Naive thymus-derived CD4-positive, alpha-beta T cell (primary cell): ENCODE results near the gene SLC22A17. TPM values are rescaled to one million over a fixed set of nuclear protein-coding genes. Genes with fewer than 3 reads are reported as not detected.

Experiments used
- ATAC-seq: fragments of 150-1000 bp; cut with Tn5 transposase; 2 replicates; pipeline ENCODE4 v1.10.0; 2021; ENCODE audit warnings: mild to moderate bottlenecking, moderate library complexity
- CTCF ChIA-PET: fragments of 350-600 bp; sonication (Branson Sonifier 250); formaldehyde crosslinking; loops from one replicate; lab custom pipeline; 2021; ENCODE audit warnings: antibody characterized with exemption; lab: Charles Lee
- POLR2A ChIA-PET: fragments of 350-600 bp; sonication (Branson Sonifier 250); formaldehyde crosslinking; loops from one replicate; lab custom pipeline; 2021; ENCODE audit warnings: antibody characterized with exemption, inconsistent platforms; lab: Charles Lee
- DNase-seq, 9 donors: peaks; one replicate each; pipeline versions ENCODE4 v3.0.0 to v3.0.0-alpha.2; 2020 to 2022; ENCODE audit warnings: mixed read lengths in 1 of 9
- H3K27ac ChIP-seq: one replicate; pipeline ENCODE4 v1.7.0; 2013; ENCODE audit warnings: mild to moderate bottlenecking, low read depth, low read length, moderate library complexity
- H3K27me3 ChIP-seq, 2 donors: one replicate each; pipeline ENCODE4 v1.7.0; 2013; ENCODE audit warnings: low read length in 2 of 2, mild to moderate bottlenecking in 2 of 2, moderate library complexity in 2 of 2; ENCODE audit not compliant: control insufficient read depth in 2 of 2, insufficient read depth in 2 of 2
- H3K36me3 ChIP-seq, 3 experiments: 1 replicate in 2 of 3; 2 replicates in 1 of 3; pipeline ENCODE4 v1.7.0; 2013; ENCODE audit warnings: low read length in 3 of 3, mild to moderate bottlenecking in 3 of 3, moderate library complexity in 1 of 3; ENCODE audit not compliant: insufficient read depth in 3 of 3, control insufficient read depth in 2 of 3
- H3K4me1 ChIP-seq, 2 donors: one replicate each; pipeline ENCODE4 v1.7.0; 2013; ENCODE audit warnings: low read length in 2 of 2, mild to moderate bottlenecking in 2 of 2, moderate library complexity in 1 of 2; ENCODE audit not compliant: control insufficient read depth in 2 of 2, insufficient read depth in 2 of 2
- H3K4me3 ChIP-seq: 2 replicates; pipeline ENCODE4 v1.7.0; 2013; ENCODE audit warnings: mild to moderate bottlenecking, low read length
- H3K9me3 ChIP-seq, 3 experiments: 1 replicate in 2 of 3; 2 replicates in 1 of 3; pipeline ENCODE4 v1.7.0; 2013; ENCODE audit warnings: low read length in 3 of 3; ENCODE audit not compliant: control insufficient read depth in 2 of 3
- H3K27ac Mint-ChIP-seq, 9 donors: one replicate each; pipeline ENCODE4 v1.8.0; 2020 to 2022; ENCODE audit warnings: mixed read lengths in 9 of 9, mild to moderate bottlenecking in 8 of 9, moderate library complexity in 5 of 9, inconsistent platforms in 2 of 9
- H3K27me3 Mint-ChIP-seq, 5 donors: one replicate each; pipeline ENCODE4 v1.8.0; 2021 to 2022; ENCODE audit warnings: mixed read lengths in 5 of 5, mild to moderate bottlenecking in 1 of 5
- H3K36me3 Mint-ChIP-seq, 5 donors: one replicate each; pipeline ENCODE4 v1.8.0; 2020 to 2022; ENCODE audit warnings: mixed read lengths in 5 of 5, mild to moderate bottlenecking in 3 of 5, inconsistent platforms in 1 of 5
- H3K4me1 Mint-ChIP-seq, 7 donors: one replicate each; pipeline ENCODE4 v1.8.0; 2020 to 2022; ENCODE audit warnings: mixed read lengths in 7 of 7, mild to moderate bottlenecking in 3 of 7, inconsistent platforms in 1 of 7
- H3K4me3 Mint-ChIP-seq, 10 donors: one replicate each; pipeline ENCODE4 v1.8.0; 2020 to 2022; ENCODE audit warnings: mild to moderate bottlenecking in 10 of 10, mixed read lengths in 10 of 10, moderate library complexity in 6 of 10, inconsistent platforms in 2 of 10
- H3K9me3 Mint-ChIP-seq, 11 donors: one replicate each; pipeline ENCODE4 v1.8.0; 2020 to 2022; ENCODE audit warnings: mixed read lengths in 11 of 11, mild to moderate bottlenecking in 4 of 11, inconsistent platforms in 1 of 11, moderate library complexity in 1 of 11
- intact Hi-C, 2 donors: fragments of 100-400 bp; cut with micrococcal nuclease; formaldehyde crosslinking; loops; one replicate each; pipeline ENCODE4 v1.15.1; 2023
- polyA plus RNA-seq, 2 donors: library from polyadenylated mRNA; unstranded; fragments of 300-500 nt; fragmentation: Illumina TruSeq; gene quantifications; one replicate each; pipeline ENCODE4 v1.2.3, GENCODE V29; 2021
- total RNA-seq, 6 experiments: library from RNA in 5 of 6; stranded (reverse) in 5 of 6; gene quantifications; 1 replicate in 5 of 6; 2 replicates in 1 of 6; pipeline ENCODE4 v1.2.3 and lab custom pipeline; 2021 to 2026

Gene SLC22A17
- total and polyA plus RNA-seq, 7 experiments from 2014 or later: 1.9 to 30.0 (median 10.8) TPM

DNA sequence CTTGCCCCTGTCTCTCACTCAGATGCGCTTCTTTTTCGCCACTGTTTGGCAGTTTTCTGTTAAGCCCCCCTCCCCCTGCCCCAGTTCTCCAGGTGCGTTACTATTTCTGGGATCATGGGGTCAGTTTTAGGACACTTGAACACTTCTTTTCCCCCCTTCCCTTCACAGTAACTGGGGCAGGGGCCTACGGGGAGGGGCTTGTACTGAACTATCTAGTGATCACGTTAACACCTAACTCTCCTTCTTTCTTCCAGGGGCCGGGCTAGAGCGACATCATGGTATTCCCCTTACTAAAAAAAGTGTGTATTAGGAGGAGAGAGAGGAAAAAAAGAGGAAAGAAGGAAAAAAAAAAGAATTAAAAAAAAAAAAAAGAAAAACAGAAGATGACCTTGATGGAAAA, 27.7 kb downstream of the SLC22A17 start:
- peak overlapping the region in 1 of 10 donors; percentile 41 for H3K4me3 Mint-ChIP-seq
- Histone ChIP-seq H3K27me3 (no peaks in the 10 kb centered on the region), H3K27ac (no peak overlapping the region), H3K4me3 (no peak overlapping the region), H3K36me3 (peaks cover 15 to 26% (median 23%) of the 10 kb centered on the region in 3 experiments), H3K9me3 (no peaks in the 10 kb centered on the region), H3K4me1 (peaks cover 20% of the 10 kb centered on the region in 2 donors)
- POLR2A ChIA-PET: interaction anchor here (8.3 kb wide), 1 partner anchor 21 kb away, joined by 286 read pairs; the partner anchor contains the start of genes BCL2L2 and PPP1R3E
- DNase-seq (no peak), ATAC-seq (no peak)
- H3K27me3 Mint-ChIP-seq: no peaks in the 10 kb centered on the region
- peaks cover 0 to 3% (median 0%) of the 10 kb centered on the region in 11 donors for H3K9me3 Mint-ChIP-seq
- intact Hi-C loops: loop anchor here in 1 of 2 donors (5.0 kb wide), 1 partner anchor 627 kb away; the partner anchor contains the start of gene DHRS4
- no peak overlapping the region for H3K27ac Mint-ChIP-seq
- H3K36me3 Mint-ChIP-seq: peaks cover 0 to 27% (median 5%) of the 10 kb centered on the region in 5 donors
- H3K4me1 Mint-ChIP-seq: peaks cover 19 to 33% (median 30%) of the 10 kb centered on the region in 7 donors
- CTCF ChIA-PET: interaction anchor here (2.1 kb wide), 1 partner anchor 55 kb away, joined by 6 read pairs; no protein-coding TSS in a partner anchor

DNA sequence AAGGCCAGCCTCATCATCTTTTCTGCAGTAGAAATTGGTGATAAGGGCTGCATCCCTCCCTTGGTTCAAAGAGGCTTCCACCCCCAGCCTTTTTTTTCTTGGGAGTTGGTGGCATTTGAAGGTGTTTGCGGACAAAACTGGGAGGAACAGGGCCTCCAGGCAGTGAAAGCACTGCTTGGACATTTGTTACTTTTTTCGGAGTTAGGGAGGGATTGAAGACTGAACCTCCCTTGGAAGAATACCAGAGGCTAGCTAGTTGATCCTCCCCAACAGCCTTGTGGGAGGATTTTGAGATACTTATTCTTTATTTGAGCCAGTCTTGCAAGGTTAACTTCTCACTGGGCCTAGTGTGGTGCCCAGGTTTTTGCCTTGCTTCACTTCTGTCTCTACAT, 28.2 kb downstream of the SLC22A17 start:
- Mint-ChIP-seq H3K36me3 (peaks cover 0 to 30% (median 5%) of the 10 kb centered on the region in 5 donors), H3K4me1 (peaks cover 22 to 38% (median 35%) of the 10 kb centered on the region in 7 donors), H3K9me3 (peaks cover 0 to 3% (median 0%) of the 10 kb centered on the region in 11 donors), H3K27ac (no peak overlapping the region), H3K4me3 (no peak overlapping the region), H3K27me3 (no peaks in the 10 kb centered on the region)
- ATAC-seq (no peak), DNase-seq (no peak)
- CTCF ChIA-PET: interaction anchor here (2.1 kb wide), 1 partner anchor 56 kb away, joined by 6 read pairs; no protein-coding TSS in a partner anchor
- no peaks in the 10 kb centered on the region for H3K9me3 ChIP-seq
- H3K27ac ChIP-seq: peak overlapping the region; percentile 4
- peaks cover 22% of the 10 kb centered on the region in 2 donors for H3K4me1 ChIP-seq
- no peaks in the 10 kb centered on the region for H3K27me3 ChIP-seq
- POLR2A ChIA-PET: interaction anchor here (8.3 kb wide), 1 partner anchor 21 kb away, joined by 286 read pairs; the partner anchor contains the start of genes BCL2L2 and PPP1R3E
- intact Hi-C loops: loop anchor here in 1 of 2 donors (5.0 kb wide), 1 partner anchor 628 kb away; the partner anchor contains the start of gene DHRS4
- no peak overlapping the region for H3K4me3 ChIP-seq
- H3K36me3 ChIP-seq: peaks cover 15 to 26% (median 23%) of the 10 kb centered on the region in 3 experiments

DNA sequence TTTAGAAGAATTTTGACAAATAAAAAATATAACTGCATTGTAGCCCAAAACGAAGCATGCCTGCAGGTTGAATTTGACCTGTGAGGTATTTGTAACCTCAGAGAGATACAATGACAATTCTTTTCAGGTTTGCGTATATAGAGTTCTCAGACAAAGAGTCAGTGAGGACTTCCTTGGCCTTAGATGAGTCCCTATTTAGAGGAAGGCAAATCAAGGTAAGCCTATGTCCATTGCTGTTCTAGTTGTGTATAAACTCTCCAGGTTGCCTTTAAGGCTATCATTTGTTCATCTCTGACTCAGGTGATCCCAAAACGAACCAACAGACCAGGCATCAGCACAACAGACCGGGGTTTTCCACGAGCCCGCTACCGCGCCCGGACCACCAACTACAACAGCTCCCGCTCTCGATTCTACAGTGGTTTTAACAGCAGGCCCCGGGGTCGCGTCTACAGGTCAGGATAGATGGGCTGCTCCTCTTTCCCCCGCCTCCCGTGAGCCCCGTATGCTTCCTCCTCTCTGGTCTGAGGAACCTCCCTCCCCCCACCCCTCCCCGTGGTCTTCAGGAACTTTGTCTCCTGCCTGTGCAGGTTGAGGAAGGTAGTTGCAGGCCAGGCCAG, 28.7 kb downstream of the SLC22A17 start:
- H3K4me3 ChIP-seq: no peak overlapping the region
- H3K4me1 ChIP-seq: peaks cover 22% of the 10 kb centered on the region in 2 donors
- Mint-ChIP-seq H3K27me3 (no peaks in the 10 kb centered on the region), H3K4me1 (peaks cover 22 to 38% (median 36%) of the 10 kb centered on the region in 7 donors), H3K36me3 (peaks cover 0 to 30% (median 5%) of the 10 kb centered on the region in 5 donors), H3K27ac (peak overlapping the region in 2 of 9 donors; percentile 72 to 99), H3K4me3 (no peak overlapping the region), H3K9me3 (peaks cover 0 to 3% (median 0%) of the 10 kb centered on the region in 11 donors)
- H3K36me3 ChIP-seq: peaks cover 15 to 26% (median 23%) of the 10 kb centered on the region in 3 experiments
- DNase-seq (no peak), ATAC-seq (no peak)
- H3K9me3 ChIP-seq: no peaks in the 10 kb centered on the region
- H3K27ac ChIP-seq: peak overlapping the region; percentile 96
- CTCF ChIA-PET: interaction anchor here (2.1 kb wide), 1 partner anchor 56 kb away, joined by 6 read pairs; no protein-coding TSS in a partner anchor
- POLR2A ChIA-PET: interaction anchor here (0.8 to 8.3 kb wide), 3 partner anchors 20 to 29 kb away, joined by 3 to 286 read pairs (median 4); partner anchors contain the start of genes BCL2L2, PPP1R3E and SLC22A17
- H3K27me3 ChIP-seq: no peaks in the 10 kb centered on the region
- intact Hi-C loops: loop anchor here (2.0 to 5.0 kb wide), 2 partner anchors 59 to 628 kb away; partner anchors contain the start of gene DHRS4 (in 1 of the 2)

DNA sequence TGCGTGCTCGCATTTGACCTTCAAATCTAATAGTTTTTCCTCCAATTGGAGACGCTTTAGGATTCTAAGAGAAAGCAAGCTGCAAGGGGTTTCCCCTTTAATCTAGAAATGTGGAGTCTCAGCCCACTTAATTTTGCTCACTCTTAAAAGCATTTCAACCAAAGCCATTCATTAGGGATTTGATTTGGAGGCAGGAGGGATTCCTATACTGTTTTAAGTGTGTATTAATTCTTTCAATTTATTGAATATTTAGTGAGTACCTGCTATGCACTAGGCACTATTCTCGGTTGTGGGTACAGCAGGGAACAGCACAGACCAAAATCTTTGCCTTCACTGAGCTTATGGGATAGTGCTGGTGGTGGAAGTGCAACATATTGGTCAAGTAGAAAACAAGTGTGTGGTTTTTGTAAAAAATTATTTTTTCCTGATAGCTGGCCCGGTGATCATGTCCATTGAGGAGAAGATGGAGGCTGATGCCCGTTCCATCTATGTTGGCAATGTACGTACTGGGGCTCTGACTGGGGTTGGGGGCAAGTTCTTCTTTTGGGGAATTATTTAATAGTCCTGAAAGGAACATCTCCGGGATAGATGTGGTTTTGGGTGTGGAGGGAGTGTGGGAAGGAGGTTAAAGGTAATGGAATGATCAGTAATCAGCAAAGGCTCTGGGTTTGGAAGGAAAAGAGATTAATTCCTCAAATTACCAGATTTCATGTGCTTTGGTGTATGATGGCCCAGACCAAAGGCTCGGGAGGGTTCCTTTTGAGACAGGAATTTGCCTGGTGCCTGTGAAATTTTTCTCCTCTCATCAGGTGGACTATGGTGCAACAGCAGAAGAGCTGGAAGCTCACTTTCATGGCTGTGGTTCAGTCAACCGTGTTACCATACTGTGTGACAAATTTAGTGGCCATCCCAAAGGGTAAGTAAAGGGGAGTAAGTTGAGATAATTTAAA, 29.8 kb downstream of the SLC22A17 start:
- DNase-seq (no peak), ATAC-seq (no peak)
- Histone ChIP-seq H3K36me3 (peaks cover 15 to 26% (median 23%) of the 10 kb centered on the region in 3 experiments), H3K27ac (peak overlapping the region; percentile 96), H3K27me3 (no peaks in the 10 kb centered on the region), H3K4me1 (peaks cover 22% of the 10 kb centered on the region in 2 donors), H3K4me3 (peak overlapping the region; percentile 84), H3K9me3 (no peaks in the 10 kb centered on the region)
- Mint-ChIP-seq H3K36me3 (peaks cover 0 to 30% (median 5%) of the 10 kb centered on the region in 5 donors), H3K4me1 (peaks cover 22 to 38% (median 33%) of the 10 kb centered on the region in 7 donors), H3K27ac (peak overlapping the region; percentile 82 to 99 (median 94)), H3K4me3 (peak overlapping the region; percentile 91 to 97 (median 93)), H3K27me3 (no peaks in the 10 kb centered on the region), H3K9me3 (peaks cover 0 to 3% (median 0%) of the 10 kb centered on the region in 11 donors)
- CTCF ChIA-PET: interaction anchor here (1.1 to 4.2 kb wide), 7 partner anchors 20 to 254 kb away, joined by 3 to 41 read pairs (median 5); partner anchors contain the start of gene PPP1R3E
- POLR2A ChIA-PET: interaction anchor here (0.5 to 8.3 kb wide), 11 partner anchors 19 to 228 kb away, joined by 3 to 286 read pairs (median 4); partner anchors contain the start of genes ACIN1, BCL2L2, C14orf119 and HOMEZ
- intact Hi-C loops: loop anchor here (2.0 to 5.0 kb wide), 2 partner anchors 58 to 629 kb away; partner anchors contain the start of gene DHRS4 (in 1 of the 2)

DNA sequence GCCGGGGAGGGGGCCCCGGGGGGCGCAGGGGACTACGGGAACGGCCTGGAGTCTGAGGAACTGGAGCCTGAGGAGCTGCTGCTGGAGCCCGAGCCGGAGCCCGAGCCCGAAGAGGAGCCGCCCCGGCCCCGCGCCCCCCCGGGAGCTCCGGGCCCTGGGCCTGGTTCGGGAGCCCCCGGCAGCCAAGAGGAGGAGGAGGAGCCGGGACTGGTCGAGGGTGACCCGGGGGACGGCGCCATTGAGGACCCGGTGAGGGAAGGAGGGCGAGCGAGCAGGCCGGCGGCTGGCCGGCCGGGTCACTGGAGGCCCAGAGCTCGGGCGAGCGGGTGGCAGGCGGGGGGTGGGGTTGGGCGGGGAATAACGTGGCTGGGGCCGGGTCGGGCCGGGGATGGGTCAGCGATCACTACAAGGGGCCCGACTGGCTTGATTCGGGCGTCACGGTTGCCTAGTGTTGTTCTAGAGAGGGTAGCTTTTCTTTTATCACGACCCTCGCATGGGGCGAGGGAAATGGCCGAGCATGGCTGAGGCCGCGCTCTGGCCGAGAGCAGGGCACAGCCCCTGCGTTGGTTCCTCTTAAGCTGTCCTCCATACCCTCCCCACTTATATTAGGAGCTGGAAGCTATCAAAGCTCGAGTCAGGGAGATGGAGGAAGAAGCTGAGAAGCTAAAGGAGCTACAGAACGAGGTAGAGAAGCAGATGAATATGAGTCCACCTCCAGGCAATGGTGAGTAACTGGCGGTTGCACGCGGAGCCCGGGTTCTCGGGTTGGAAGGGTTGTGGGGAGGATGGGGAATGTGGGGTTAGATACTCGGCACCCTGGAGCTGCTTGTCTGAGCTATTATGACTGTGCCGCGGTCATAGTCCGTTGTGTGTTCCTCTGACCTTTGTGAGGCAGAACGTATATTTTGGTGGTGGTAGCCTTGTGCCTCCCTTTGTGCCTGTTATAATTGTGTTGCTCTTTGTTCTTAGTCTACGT, 30.8 kb downstream of the SLC22A17 start:
- Histone ChIP-seq H3K4me1 (peaks cover 22% of the 10 kb centered on the region in 2 donors), H3K9me3 (no peaks in the 10 kb centered on the region), H3K27ac (peak overlapping the region; percentile 96), H3K27me3 (no peaks in the 10 kb centered on the region), H3K4me3 (peak overlapping the region; percentile 84), H3K36me3 (peaks cover 15 to 26% (median 23%) of the 10 kb centered on the region in 3 experiments)
- ChIA-PET CTCF (interaction anchor here (0.6 to 4.2 kb wide), 13 partner anchors 8 to 253 kb away, joined by 3 to 41 read pairs (median 3); partner anchors contain the start of genes ACIN1, HOMEZ, PPP1R3E and SLC22A17), POLR2A (interaction anchor here (0.5 to 8.3 kb wide), 29 partner anchors 11 to 1845 kb away, joined by 3 to 286 read pairs (median 5); partner anchors contain the start of genes ACIN1, BCL2L2, C14orf119 and DCAF11)
- peak overlapping the region; percentile 91 to 97 (median 93) for H3K4me3 Mint-ChIP-seq
- intact Hi-C loops: loop anchor here (1.0 to 5.0 kb wide), 21 partner anchors 21 to 1845 kb away; partner anchors contain the start of genes ACIN1 (in 2 of the 2), C14orf119 (in 2 of the 2), HOMEZ (in 2 of the 2) and NGDN (in 2 of the 2)
- peak; percentile 18 to 64 (median 37) for DNase-seq
- H3K27ac Mint-ChIP-seq: peak overlapping the region; percentile 92 to 99 (median 96)
- H3K4me1 Mint-ChIP-seq: peaks cover 22 to 38% (median 33%) of the 10 kb centered on the region in 7 donors
- ATAC-seq: no peak
- H3K36me3 Mint-ChIP-seq: peaks cover 0 to 30% (median 5%) of the 10 kb centered on the region in 5 donors
- peaks cover 0 to 3% (median 0%) of the 10 kb centered on the region in 11 donors for H3K9me3 Mint-ChIP-seq
- peaks cover 0 to 3% (median 0%) of the 10 kb centered on the region in 5 donors for H3K27me3 Mint-ChIP-seq
